Endothelial cell of umbilical vein (primary cell): ENCODE measurements around the gene NOD2. TPM values are rescaled to one million over a fixed set of nuclear protein-coding genes. Genes with fewer than 3 reads are reported as not detected.

Experiments
- BruUV-seq: library from RNA; stranded (reverse); fragments of 400-500 nt; replicated peaks from 2 replicates; lab custom pipeline; 2021; lab: Mats Ljungman, UMichigan
- CTCF ChIA-PET: fragments of 300-600, 350-600 bp; sonication (Branson Sonifier 250); formaldehyde crosslinking; loops from one replicate; lab custom pipeline; 2021; ENCODE audit warnings: antibody characterized with exemption, inconsistent platforms; lab: Charles Lee
- POLR2A ChIA-PET: fragments of 300-600, 350-600 bp; sonication (Branson Sonifier 250); formaldehyde crosslinking; loops from one replicate; lab custom pipeline; 2021; ENCODE audit warnings: antibody characterized with exemption, inconsistent platforms; lab: Charles Lee
- DNase-seq: peaks from one replicate; pipeline ENCODE4 v3.0.0-alpha.2; 2011; ENCODE audit warnings: low read depth, low spot score
- FAIRE-seq: peaks from 2 replicates; lab custom pipeline; 2011; peaks lifted over from hg19 to GRCh38; lab: Jason Lieb, UNC
- H2AFZ ChIP-seq: 2 replicates; pipeline ENCODE4 v1.6.0; 2012; ENCODE audit warnings: low read depth, low read length, control low read depth, inconsistent platforms
- H3K27ac ChIP-seq: 2 replicates; pipeline ENCODE4 v1.5.1; 2011; ENCODE audit warnings: low read depth, mild to moderate bottlenecking, control low read depth, low read length, moderate library complexity; ENCODE audit not compliant: insufficient read depth
- H3K27me3 ChIP-seq, 2 experiments: 2 replicates each; pipeline versions ENCODE4 v1.6.0 to v1.6.1; 2011; ENCODE audit warnings: low read length in 2 of 2, mixed read lengths in 1 of 2; ENCODE audit not compliant: control insufficient read depth in 2 of 2, insufficient read depth in 2 of 2
- H3K36me3 ChIP-seq, 2 experiments: 2 replicates in 1 of 2; 3 replicates in 1 of 2; pipeline ENCODE4 v1.5.1; 2011; ENCODE audit warnings: low read length in 2 of 2, mild to moderate bottlenecking in 1 of 2, moderate library complexity in 1 of 2; ENCODE audit not compliant: control insufficient read depth in 2 of 2, insufficient read depth in 2 of 2; ENCODE audit errors: extremely low read depth in 1 of 2
- H3K4me1 ChIP-seq: 3 replicates; pipeline ENCODE4 v1.5.1; 2011; ENCODE audit warnings: mild to moderate bottlenecking, low read length; ENCODE audit not compliant: control insufficient read depth, insufficient read depth; ENCODE audit errors: extremely low read depth
- H3K4me2 ChIP-seq: 2 replicates; pipeline ENCODE4 v1.6.1; 2011; ENCODE audit warnings: low read length, control low read depth, mixed read lengths; ENCODE audit not compliant: insufficient read depth
- H3K4me3 ChIP-seq, 3 experiments: fragments of 200-600 bp in 1 of 3; sonication (generic), shearing (Covaris generic) in 1 of 3; replicated peaks in 1 of 3; 2 replicates each; pipeline ENCODE4 v1.5.1; 2011 to 2016; ENCODE audit warnings: control low read depth in 3 of 3, low read length in 3 of 3, mild to moderate bottlenecking in 2 of 3, inconsistent platforms in 1 of 3, low read depth in 1 of 3, moderate library complexity in 1 of 3; ENCODE audit not compliant: insufficient read depth in 1 of 3
- H3K79me2 ChIP-seq: 2 replicates; pipeline ENCODE4 v1.6.0; 2012; ENCODE audit warnings: low read length, inconsistent platforms; ENCODE audit not compliant: control insufficient read depth, insufficient read depth
- H3K9ac ChIP-seq: replicated peaks from 2 replicates; pipeline ENCODE3; 2011; ENCODE audit warnings: low read length, control low read depth; ENCODE audit not compliant: insufficient read depth; ENCODE audit errors: extremely low read depth
- H3K9me1 ChIP-seq: replicated peaks from 3 replicates; pipeline ENCODE4 v1.6.0; 2011; ENCODE audit warnings: mild to moderate bottlenecking, low read length; ENCODE audit not compliant: control insufficient read depth, insufficient read depth; ENCODE audit errors: extremely low read depth
- H3K9me3 ChIP-seq: replicated peaks from 2 replicates; pipeline ENCODE4 v1.5.1; 2012; ENCODE audit warnings: low read length, inconsistent platforms; ENCODE audit not compliant: control insufficient read depth, insufficient read depth
- H4K20me1 ChIP-seq: replicated peaks from 2 replicates; pipeline ENCODE3; 2011; ENCODE audit warnings: mild to moderate bottlenecking, low read length; ENCODE audit not compliant: control insufficient read depth, insufficient read depth; ENCODE audit errors: extremely low read depth
- CTCF ChIP-seq, 2 donors: IDR thresholded peaks; 1 replicate in 1 of 2; 2 replicates in 1 of 2; pipeline ENCODE4 v1.5.1; 2011; ENCODE audit warnings: low read length in 2 of 2, mild to moderate bottlenecking in 2 of 2, moderate library complexity in 2 of 2, control low read depth in 1 of 2, inconsistent platforms in 1 of 2, low read depth in 1 of 2; ENCODE audit not compliant: insufficient read depth in 1 of 2; ENCODE audit errors: extremely low read depth in 1 of 2
- EZH2 ChIP-seq: IDR thresholded peaks from 2 replicates; pipeline ENCODE4 v1.6.1; 2012; ENCODE audit warnings: borderline replicate concordance, low read depth, mild to moderate bottlenecking, moderate library complexity, low read length, inconsistent platforms; ENCODE audit not compliant: severe bottlenecking
- FOS ChIP-seq: IDR thresholded peaks from 2 replicates; pipeline ENCODE4 v1.6.1; 2011; ENCODE audit warnings: mild to moderate bottlenecking, low read length, moderate library complexity, borderline replicate concordance; ENCODE audit not compliant: insufficient read depth
- GATA2 ChIP-seq: IDR thresholded peaks from 2 replicates; pipeline ENCODE4 v1.7.0; 2011; ENCODE audit warnings: low read depth, mild to moderate bottlenecking, moderate library complexity, mixed read lengths, low read length; ENCODE audit not compliant: insufficient read length, insufficient read depth
- JUN ChIP-seq: IDR thresholded peaks from 2 replicates; pipeline ENCODE4 v1.6.1; 2011; ENCODE audit warnings: borderline replicate concordance, low read depth; ENCODE audit not compliant: insufficient read length, insufficient read depth
- MAX ChIP-seq: IDR thresholded peaks from 2 replicates; pipeline ENCODE4 v1.6.1; 2011; ENCODE audit not compliant: insufficient read depth, insufficient read length
- MYC ChIP-seq: IDR thresholded peaks from one replicate; pipeline ENCODE4 v1.6.1; 2011; ENCODE audit warnings: mild to moderate bottlenecking, low read depth, low read length
- POLR2A ChIP-seq: IDR thresholded peaks from 2 replicates; pipeline ENCODE4 v1.6.1; 2012; ENCODE audit warnings: low read depth, mild to moderate bottlenecking, control low read depth, low read length
- POLR2AphosphoS5 ChIP-seq: IDR thresholded peaks from 2 replicates; pipeline ENCODE4 v1.6.1; 2012; ENCODE audit warnings: low read depth, mild to moderate bottlenecking, control low read depth, low read length, moderate library complexity; ENCODE audit not compliant: insufficient read depth
- dilution Hi-C: fragments of 300-500 bp; cut with MboI; formaldehyde crosslinking; loops from one replicate; pipeline ENCODE4 v1.15.0; 2019; ENCODE audit warnings: low sequenced_read_pairs; ENCODE audit not compliant: extremely low pct_ligation_motif_present
- intact Hi-C: fragments of 100-400 bp; cut with micrococcal nuclease; formaldehyde crosslinking; loops from one replicate; pipeline ENCODE4 v1.10.0; 2022
- polyA plus RNA-seq, 4 experiments: library from polyadenylated mRNA; depleted of rRNA in 3 of 4; stranded (reverse) in 3 of 4; unstranded in 1 of 4; fragments of >200 nt; gene quantifications; 2 replicates each; pipeline versions ENCODE4 v1.2.1 to v1.2.3, GENCODE V29; 2011 to 2012; ENCODE audit warnings: missing spikeins in 1 of 4
- total RNA-seq: library from RNA; stranded (reverse); gene quantifications from 2 replicates; pipeline ENCODE4 v1.2.3, GENCODE V29; 2021

NOD2 gene
- total and polyA plus RNA-seq, 2 donors (not counting 3 experiments of a cell fraction or from before 2014, with no cell fraction given) = 0.07 to 0.58 TPM

- DNase-seq (no peak), FAIRE-seq (no peak)
- H3K4me2 ChIP-seq = no peak overlapping the region
- H3K79me2 ChIP-seq = no peaks in the 10 kb centered on the region
- no peak overlapping the region for H3K27ac ChIP-seq
- POLR2A ChIA-PET = no interaction called here
- no peaks in the 10 kb centered on the region for H3K9me3 ChIP-seq
- no peak for TF ChIP-seq POLR2AphosphoS5
- TF ChIP-seq POLR2A = no peak
- TF ChIP-seq MAX = no peak
- TF ChIP-seq FOS = no peak
- TF ChIP-seq GATA2 = no peak
- no peak for TF ChIP-seq CTCF (IDR thresholded peaks at IDR 0.05; ENCODE audit: extremely low read depth in 1 of 2, insufficient read depth in 1 of 2, low read depth in 1 of 2, low read length in 2 of 2)
- no peak for TF ChIP-seq EZH2
- no peak for TF ChIP-seq JUN
- no peak for TF ChIP-seq MYC
- CTCF ChIA-PET = interaction anchor here (1.3 kb wide), 1 partner anchor 18 kb away, joined by 4 read pairs; no protein-coding TSS in a partner anchor
- H3K4me3 ChIP-seq = no peak overlapping the region
- no peaks in the 10 kb centered on the region for H4K20me1 ChIP-seq
- H3K36me3 ChIP-seq = no peaks in the 10 kb centered on the region
- intact Hi-C loops (no loop called here), dilution Hi-C loops (no loop called here)
- no TSS peak for BruUV-seq
- no peaks in the 10 kb centered on the region for H3K9me1 ChIP-seq
- no peak overlapping the region for H2AFZ ChIP-seq
- no peaks in the 10 kb centered on the region for H3K4me1 ChIP-seq
- H3K27me3 ChIP-seq = no peaks in the 10 kb centered on the region
- H3K9ac ChIP-seq = no peak overlapping the region
These were observed 9.6 kb upstream of the NOD2 start for GRCh38 chr16:50683689-50684374.
